IPS-NIHi7 (cell line): ENCODE results near the gene GPI.

Source experiments
- DNase-seq: peaks from one replicate; pipeline ENCODE4 v3.0.0; 2012; ENCODE audit warnings: mixed read lengths; ENCODE audit errors: extremely low spot score

GPI gene

GRCh38 chr19:34404109-34404909 is 39.3 kb downstream of the GPI start, which contains the start of gene PDCD2L:
PDCD2L (plus strand) TSS chr19:34404399; CDS start chr19:34404431, 32 bp downstream.
- peak; percentile 99 for DNase-seq

- no peak for DNase-seq
Observed at GRCh38 chr19:34405892-34406660, 41.1 kb downstream of the GPI start.

DNA sequence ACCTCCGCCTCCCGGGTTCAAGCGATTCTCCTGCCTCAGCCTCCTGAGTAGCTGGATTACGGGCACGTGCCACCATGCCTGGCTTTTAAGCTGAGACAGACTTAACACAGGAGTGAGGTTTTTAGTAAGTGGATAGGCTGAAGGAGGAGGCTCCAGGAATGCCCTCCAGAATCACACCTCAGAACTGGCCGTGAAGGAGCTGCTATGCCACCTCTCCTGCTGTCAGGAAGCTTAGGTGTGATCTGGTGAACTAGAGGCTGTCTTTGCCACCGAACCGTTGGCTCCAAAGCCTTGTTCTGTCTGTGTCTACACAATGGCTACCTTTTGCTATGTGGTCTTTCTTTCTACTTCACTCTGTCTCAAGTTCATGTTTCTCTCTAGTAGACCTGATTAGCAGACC is 43.4 kb downstream of the GPI start:
- no peak for DNase-seq

GRCh38 chr19:34409189-34410164 is 44.5 kb downstream of the GPI start:
- DNase-seq, result no peak

GRCh38 chr19:34411216-34411615 is 46.2 kb downstream of the GPI start:
- no peak for DNase-seq

- DNase-seq, result no peak
Observed at GRCh38 chr19:34416021-34416545, 51.1 kb downstream of the GPI start.

- no peak for DNase-seq
Observed at GRCh38 chr19:34418300-34418699, 53.3 kb downstream of the GPI start.

GRCh38 chr19:34426096-34426661 is 61.2 kb downstream of the GPI start:
- DNase-seq, result no peak

DNA sequence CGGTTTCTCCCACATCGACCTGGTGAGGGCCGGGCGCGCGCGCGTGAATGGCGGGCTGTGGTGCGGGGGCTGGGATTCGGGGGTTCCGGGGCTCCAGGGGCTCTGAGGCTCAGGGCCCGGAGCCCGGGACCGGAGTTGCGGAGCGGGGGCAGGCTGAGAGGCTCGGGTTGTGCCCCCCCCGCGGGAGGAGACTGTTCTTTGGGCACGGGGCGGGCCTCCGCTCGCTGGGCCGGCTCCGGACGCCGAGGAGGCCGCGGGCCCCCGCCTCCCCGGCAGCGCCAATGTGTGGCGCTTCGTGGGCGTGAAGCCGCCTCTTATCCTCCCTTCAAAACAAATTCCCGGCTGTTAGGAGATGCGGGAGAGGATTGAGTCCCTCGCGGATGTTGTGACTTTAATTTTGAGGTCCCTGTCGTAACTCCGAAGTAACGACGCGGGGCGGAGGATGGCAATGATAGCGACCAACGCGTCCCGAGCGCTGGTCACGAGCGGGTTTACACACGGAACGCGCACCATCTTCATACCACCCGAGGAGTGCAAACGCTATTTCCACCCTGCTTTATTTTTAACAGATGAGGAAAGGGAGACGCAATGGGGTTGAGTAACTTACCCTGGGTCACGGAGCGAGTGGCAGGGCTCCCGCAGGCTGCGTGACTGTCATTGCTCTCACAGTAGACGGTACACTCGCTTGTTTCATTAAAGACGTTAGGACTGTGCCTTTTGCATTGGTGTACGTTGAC is 63.7 kb downstream of the GPI start:
- peak; percentile 53 for DNase-seq

DNA sequence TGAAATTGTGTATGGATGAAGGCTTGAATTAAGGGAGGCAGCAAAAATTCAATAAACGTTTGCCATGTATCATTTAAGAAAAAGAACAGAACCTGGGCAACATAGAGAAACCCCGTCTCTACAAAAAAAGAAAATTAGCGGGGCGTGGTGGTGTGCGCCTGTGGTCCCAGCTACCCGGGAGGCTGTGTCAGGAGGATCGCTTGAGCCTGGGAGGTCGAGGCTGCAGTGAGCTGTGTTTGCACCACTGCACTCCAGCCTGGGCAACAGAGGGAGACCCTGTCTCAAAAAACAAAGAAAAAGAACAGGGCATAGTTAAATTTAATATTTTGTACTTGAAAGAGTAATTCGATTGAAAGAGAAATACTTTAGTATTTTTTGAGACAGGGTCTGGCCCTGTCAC is 64.6 kb downstream of the GPI start:
- no peak for DNase-seq

DNA sequence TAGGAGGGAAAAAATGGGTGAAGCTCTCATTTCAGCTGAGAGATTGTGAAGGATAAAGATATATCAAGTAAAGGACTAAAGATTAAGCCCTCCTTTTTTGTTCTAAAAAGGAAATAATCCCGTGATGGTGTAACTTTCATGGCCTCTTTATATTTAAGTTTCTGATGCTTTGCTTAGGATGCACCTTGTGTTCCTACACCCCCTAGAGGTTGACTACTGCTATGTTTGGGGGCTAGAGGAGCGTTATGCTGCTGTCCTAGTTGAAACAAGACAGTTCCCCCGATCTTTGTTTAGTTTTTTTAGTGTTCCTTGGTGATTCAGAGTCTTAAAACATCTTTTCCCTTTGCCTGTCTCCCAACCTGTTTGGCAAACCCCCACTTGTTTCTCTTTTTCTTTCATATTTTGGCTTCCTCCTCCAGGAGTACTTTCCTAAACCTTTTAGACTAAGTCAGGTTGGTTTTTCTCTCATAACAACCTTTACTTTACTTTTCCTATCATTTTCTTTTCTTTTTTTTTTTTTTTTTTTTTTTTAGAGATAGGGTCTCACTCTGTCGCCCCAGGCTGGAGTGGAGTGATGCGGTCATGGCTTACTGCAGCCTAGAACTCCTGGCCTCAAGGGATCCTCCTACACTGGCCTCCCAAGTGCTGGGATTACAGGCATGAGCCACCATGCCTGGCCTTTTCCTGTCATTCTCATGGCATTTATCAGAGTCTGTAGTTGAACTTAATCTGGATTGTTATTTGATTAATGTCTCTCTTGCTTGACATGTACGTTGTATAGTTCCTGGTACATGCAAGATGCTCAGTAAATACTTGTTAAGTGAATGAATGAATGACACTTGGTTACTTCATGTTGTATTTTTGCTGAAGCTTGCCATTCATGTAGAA is 66.0 kb downstream of the GPI start:
- DNase-seq, result peak; percentile 65

DNA sequence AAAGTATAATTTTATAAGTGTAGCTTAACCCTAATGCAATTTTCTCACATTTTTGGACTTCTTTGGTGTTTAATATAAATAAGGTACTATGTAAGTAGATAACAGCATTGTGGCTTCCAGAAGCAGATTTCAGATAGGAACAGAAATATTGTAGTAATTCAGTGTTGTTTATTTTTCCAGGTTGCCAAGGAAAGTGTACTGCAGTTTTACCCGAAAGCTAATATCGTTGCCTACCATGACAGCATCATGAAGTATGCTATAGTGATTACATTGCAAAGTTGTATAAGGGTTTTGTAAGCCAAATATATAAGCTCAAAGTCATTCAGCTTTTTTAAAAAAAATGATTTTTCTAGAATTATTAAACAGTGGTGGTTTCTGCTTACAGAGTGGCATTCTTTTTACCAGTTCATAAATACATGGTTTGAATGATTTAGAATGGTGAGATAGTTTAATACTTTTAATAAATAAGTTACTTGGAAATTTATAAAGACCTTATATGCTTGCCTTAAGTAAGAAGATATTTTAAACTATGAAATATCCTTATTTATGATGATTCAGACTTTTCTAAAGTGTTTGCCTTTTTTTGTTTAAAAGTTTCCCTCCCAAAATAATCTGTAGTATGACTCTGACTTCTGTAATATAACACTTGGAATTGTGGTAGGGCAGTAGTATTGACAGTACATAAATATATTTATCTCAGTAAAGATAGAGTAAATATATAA is 66.8 kb downstream of the GPI start:
- DNase-seq, result no peak

DNA sequence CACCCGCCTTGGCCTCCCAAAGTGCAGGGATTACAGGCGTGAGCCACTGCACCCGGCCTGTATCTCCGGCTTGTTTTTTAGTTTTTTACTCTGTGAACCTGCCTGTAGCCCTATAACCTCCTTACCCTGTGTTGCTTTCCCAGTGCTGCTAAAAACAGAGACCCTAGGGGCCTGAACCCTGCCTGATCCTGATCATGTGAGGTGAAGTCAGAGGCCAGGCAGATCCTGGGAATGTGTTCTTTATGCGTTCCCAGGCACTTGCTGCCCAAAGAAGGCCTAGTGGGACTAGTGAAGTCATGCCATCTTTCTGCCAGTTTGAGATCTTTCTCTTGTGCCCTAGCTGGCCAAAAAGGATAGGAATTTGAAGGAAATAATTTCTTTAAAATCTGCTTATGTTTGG is 67.8 kb downstream of the GPI start:
- no peak for DNase-seq

- no peak for DNase-seq
Observed at GRCh38 chr19:34436716-34437115, 71.7 kb downstream of the GPI start.

DNA sequence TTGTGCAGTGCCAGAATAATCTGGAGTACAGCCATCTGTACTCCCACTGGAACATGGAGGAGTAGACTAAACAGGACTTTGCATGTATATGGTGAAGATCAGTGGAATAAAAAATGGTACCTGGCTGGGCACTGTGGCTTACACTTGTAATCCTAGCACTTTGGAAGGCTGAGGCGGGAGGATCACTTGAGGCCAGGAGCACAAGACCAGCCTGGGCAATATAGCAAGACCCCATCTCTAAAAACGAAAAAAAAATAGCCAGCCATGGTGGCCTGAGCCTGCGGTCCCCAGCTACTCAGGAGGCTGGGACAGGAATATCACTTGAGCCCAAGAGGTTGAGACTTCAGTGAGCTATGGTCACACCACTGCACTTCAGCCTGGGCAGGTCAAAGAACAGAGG is 83.2 kb downstream of the GPI start:
- DNase-seq, result no peak
